Measurements from ENCODE around the gene VWDE.

VWDE gene

DNA sequence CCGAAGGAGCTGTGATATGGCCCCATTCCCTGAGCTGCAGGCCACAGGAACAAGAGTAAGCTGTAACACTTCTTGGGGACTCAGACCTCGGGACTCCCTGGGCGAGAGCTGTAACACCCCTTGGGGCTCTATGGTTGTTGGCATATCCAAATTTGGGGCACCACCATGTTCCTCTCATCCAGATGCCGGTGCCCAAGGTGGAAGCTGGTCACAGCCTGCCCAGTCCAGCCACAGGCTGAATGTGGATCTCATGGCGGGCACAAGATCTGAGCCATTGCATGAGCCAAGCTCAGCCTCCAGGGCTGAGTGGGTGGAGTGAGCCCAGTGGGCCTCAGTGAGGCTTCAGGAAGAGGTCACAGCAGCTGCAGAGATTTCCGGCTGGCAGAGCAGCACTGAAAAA lies 113.7 kb downstream of the VWDE start:
- no peak for DNase-seq (ENCODE audit: low read depth)

GRCh38 chr7:12287901-12288300 lies 115.8 kb downstream of the VWDE start:
- DNase-seq (ENCODE audit: low read depth), result no peak

- DNase-seq (ENCODE audit: low read depth), result peak; percentile 64
These were observed 122.6 kb downstream of the VWDE start for GRCh38 chr7:12281038-12281437.

All from iris pigment epithelial cell (primary cell).